BE2C (cell line): Measurements from ENCODE around the gene FAM171A1.

Experiments used
- DNase-seq: peaks from one replicate; pipeline ENCODE4 v3.0.0-alpha.2; 2020
- H3K27me3 ChIP-seq: fragments of 250-450 bp; sonication (Bioruptor Pico); 2 replicates; pipeline ENCODE4 v1.5.1; 2020; ENCODE audit warnings: mild to moderate bottlenecking
- H3K36me3 ChIP-seq: fragments of 250-450 bp; sonication (Bioruptor Pico); 2 replicates; pipeline ENCODE4 v1.5.1; 2020; ENCODE audit warnings: mild to moderate bottlenecking
- H3K4me1 ChIP-seq: fragments of 250-450 bp; sonication (Bioruptor Pico); 2 replicates; pipeline ENCODE4 v1.5.1; 2020
- H3K4me3 ChIP-seq: 2 replicates; pipeline ENCODE4 v1.5.1; 2011; ENCODE audit warnings: low read depth, low read length
- H3K9me3 ChIP-seq: fragments of 250-450 bp; sonication (Bioruptor Pico); 2 replicates; pipeline ENCODE4 v1.5.1; 2020
- TF ChIP-seq, protein P1 (sequence below): IDR thresholded peaks from 2 replicates; pipeline ENCODE4 v1.5.1; 2012; ENCODE audit warnings: mild to moderate bottlenecking, low read depth, low read length

FAM171A1 gene

DNA sequence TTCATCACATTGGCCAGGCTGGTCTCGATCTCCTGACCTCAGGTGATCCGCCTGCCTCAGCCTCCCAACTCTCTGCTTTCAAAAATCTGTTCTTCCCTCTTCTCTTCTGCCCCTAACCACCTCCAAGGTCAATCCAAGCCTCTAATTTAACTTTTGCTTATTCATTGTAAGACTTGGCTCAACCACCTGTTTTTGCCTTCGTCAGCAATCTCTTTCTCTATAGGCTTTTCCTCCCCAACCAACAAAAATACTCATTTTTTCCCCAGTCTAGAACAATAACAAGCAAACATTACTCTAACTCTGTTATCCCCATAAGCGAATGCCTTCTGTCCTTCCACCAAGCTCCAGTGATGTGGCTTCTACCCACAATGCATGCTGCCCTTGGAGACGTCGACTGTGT is 112.8 kb downstream of the FAM171A1 start:
- TF ChIP-seq, protein P1, sequence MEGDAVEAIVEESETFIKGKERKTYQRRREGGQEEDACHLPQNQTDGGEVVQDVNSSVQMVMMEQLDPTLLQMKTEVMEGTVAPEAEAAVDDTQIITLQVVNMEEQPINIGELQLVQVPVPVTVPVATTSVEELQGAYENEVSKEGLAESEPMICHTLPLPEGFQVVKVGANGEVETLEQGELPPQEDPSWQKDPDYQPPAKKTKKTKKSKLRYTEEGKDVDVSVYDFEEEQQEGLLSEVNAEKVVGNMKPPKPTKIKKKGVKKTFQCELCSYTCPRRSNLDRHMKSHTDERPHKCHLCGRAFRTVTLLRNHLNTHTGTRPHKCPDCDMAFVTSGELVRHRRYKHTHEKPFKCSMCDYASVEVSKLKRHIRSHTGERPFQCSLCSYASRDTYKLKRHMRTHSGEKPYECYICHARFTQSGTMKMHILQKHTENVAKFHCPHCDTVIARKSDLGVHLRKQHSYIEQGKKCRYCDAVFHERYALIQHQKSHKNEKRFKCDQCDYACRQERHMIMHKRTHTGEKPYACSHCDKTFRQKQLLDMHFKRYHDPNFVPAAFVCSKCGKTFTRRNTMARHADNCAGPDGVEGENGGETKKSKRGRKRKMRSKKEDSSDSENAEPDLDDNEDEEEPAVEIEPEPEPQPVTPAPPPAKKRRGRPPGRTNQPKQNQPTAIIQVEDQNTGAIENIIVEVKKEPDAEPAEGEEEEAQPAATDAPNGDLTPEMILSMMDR = no peak
- no peak overlapping the region for H3K4me3 ChIP-seq
- no peak for DNase-seq
- H3K4me1 ChIP-seq = no peaks in the 10 kb centered on the region
- H3K36me3 ChIP-seq = no peaks in the 10 kb centered on the region
- no peaks in the 10 kb centered on the region for H3K27me3 ChIP-seq
- no peaks in the 10 kb centered on the region for H3K9me3 ChIP-seq

- Histone ChIP-seq H3K9me3 (no peaks in the 10 kb centered on the region), H3K4me1 (no peaks in the 10 kb centered on the region), H3K36me3 (no peaks in the 10 kb centered on the region), H3K4me3 (no peak overlapping the region), H3K27me3 (no peaks in the 10 kb centered on the region)
- DNase-seq = no peak
- TF ChIP-seq, protein P1 = no peak
Measured at GRCh38 chr10:15255961-15256360, 115.1 kb downstream of the FAM171A1 start.

DNA sequence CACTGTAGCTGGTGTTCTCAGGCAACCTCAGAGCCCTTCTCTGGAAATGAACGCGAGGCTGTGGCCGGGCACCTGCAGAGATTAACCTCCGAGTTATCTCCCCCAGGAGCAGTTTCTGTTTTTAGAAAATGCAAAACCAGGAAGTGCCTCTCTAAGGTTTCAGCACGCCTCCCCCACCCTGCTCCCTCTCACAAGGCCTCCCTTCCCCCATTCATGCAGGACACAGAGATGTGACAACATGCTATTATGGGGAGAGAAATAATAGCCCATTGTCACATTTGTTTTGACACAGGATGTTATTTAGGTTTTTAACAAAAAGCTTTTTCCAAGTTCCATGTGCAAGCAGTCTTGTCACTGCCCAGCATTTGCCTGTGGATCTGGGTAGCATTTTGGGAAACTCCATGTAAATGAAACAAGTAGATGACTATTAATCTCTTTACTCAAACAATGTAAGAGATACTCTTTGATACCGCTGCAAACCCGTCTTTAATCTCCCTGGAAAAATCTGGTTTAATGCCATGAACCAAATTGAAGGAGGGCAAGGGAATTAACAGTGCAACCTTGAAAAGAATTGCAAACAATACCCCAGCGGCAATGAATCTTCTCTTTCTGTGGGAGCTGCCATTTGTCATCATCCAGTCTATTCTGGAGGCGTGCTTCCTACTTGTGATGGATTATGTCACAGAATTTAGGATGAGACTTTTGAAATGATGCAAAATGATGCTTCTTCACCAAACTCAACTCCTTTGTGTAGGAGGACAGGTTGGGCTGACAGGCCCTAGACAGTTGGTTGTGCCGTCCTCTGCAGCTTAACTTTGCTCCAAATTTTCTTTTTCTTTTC is 116.1 kb downstream of the FAM171A1 start:
- TF ChIP-seq, protein P1 = no peak
- H3K4me1 ChIP-seq = no peaks in the 10 kb centered on the region
- no peaks in the 10 kb centered on the region for H3K27me3 ChIP-seq
- no peak overlapping the region for H3K4me3 ChIP-seq
- H3K9me3 ChIP-seq = no peaks in the 10 kb centered on the region
- DNase-seq = no peak
- H3K36me3 ChIP-seq = no peaks in the 10 kb centered on the region

DNA sequence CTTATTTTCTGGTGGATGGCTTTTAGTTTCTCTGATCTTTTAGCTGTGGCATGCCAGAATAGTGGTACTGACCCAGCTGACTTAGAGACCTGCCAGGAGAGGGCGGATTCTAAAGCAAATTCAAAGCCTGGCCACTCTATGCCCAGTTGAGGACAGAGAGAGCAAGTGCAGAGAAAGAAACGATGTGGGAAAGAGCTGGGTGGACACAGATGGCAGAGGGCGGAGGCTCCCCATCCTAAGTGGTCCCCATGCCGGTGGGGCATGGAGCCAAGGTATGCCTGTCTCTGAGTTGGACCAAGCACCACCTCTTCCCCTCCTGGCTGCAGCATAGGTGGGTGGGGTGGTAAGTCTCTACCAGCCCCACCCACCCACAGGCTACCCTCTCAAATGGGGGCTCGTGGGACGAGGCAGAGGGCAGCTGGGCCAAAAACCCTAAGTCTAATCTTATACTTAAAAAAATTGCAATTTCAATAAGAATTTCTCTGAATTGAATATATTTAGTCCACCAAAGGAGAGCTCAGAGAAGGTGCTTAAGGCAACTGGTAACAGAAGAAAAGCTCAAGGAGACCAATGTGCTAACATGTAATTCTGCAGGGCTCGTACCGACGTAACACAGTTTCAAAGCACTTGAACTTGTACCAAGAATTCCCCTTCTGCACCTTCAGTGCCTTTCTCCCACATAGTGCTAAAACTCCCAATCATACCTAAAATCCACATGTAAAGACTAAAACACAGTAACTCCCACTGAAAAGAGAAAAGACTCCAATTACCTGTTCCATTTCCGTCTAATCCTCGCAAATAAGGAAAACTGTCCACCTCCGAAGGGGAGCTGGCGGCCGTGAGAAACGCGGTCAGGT is 116.9 kb downstream of the FAM171A1 start:
- no peak overlapping the region for H3K4me3 ChIP-seq
- H3K9me3 ChIP-seq = no peaks in the 10 kb centered on the region
- DNase-seq = no peak
- H3K4me1 ChIP-seq = no peaks in the 10 kb centered on the region
- H3K36me3 ChIP-seq = no peaks in the 10 kb centered on the region
- no peaks in the 10 kb centered on the region for H3K27me3 ChIP-seq
- TF ChIP-seq, protein P1 = no peak

GRCh38 chr10:15252396-15252795 is 118.7 kb downstream of the FAM171A1 start:
- Histone ChIP-seq H3K4me1 (no peaks in the 10 kb centered on the region), H3K27me3 (no peaks in the 10 kb centered on the region), H3K4me3 (no peak overlapping the region), H3K9me3 (no peaks in the 10 kb centered on the region), H3K36me3 (no peaks in the 10 kb centered on the region)
- DNase-seq = no peak
- TF ChIP-seq, protein P1 = no peak
